Esophagus muscularis mucosa (tissue), 4 donors: Measurements from ENCODE around the gene POLR3GL. TPM values are rescaled to one million over a fixed set of nuclear protein-coding genes. Genes with fewer than 3 reads are reported as not detected.

Experiments
- DNase-seq: peaks from one replicate; pipeline ENCODE4 v3.0.0-alpha.2; 2017; ENCODE audit errors: extremely low spot score
- H3K27ac ChIP-seq, 4 donors: fragments of 200-600 bp; sonication (generic); replicated peaks in 1 of 4; 1 replicate in 3 of 4; 2 replicates in 1 of 4; pipeline ENCODE4 v1.5.1; 2016 to 2019; ENCODE audit warnings: mild to moderate bottlenecking in 1 of 4
- H3K27me3 ChIP-seq, 4 donors: fragments of 200-600 bp; sonication (generic); one replicate each; pipeline versions ENCODE4 v1.5.1 to v1.6.0; 2016 to 2019
- H3K36me3 ChIP-seq, 4 donors: fragments of 200-600 bp; sonication (generic); one replicate each; pipeline ENCODE4 v1.5.1; 2016 to 2019
- H3K4me1 ChIP-seq, 4 donors: fragments of 200-600 bp; sonication (generic); one replicate each; pipeline ENCODE4 v1.5.1; 2016 to 2019
- H3K4me3 ChIP-seq, 4 donors: fragments of 200-600 bp; sonication (generic); 1 replicate in 2 of 4; 2 replicates in 2 of 4; pipeline ENCODE4 v1.5.1; 2016 to 2019; ENCODE audit warnings: mild to moderate bottlenecking in 4 of 4, moderate library complexity in 1 of 4
- H3K9me3 ChIP-seq, 4 donors: fragments of 200-600 bp; sonication (generic); 1 replicate in 3 of 4; 2 replicates in 1 of 4; pipeline ENCODE4 v1.5.1; 2016 to 2019
- CTCF ChIP-seq, 3 experiments: fragments of 200-600 bp in 2 of 3; fragments of 450-650 bp in 1 of 3; sonication (generic) in 2 of 3; IDR thresholded peaks; one replicate each; pipeline ENCODE4 v1.5.1; 2017 to 2019; ENCODE audit warnings: antibody characterized with exemption in 3 of 3, mild to moderate bottlenecking in 2 of 3, moderate library complexity in 1 of 3
- EP300 ChIP-seq: sonication (generic); formaldehyde crosslinking; IDR thresholded peaks from one replicate; pipeline ENCODE4 v1.6.1; 2017; ENCODE audit warnings: antibody characterized with exemption
- POLR2A ChIP-seq: fragments of 450-650 bp; IDR thresholded peaks from one replicate; pipeline ENCODE4 v1.6.1; 2017; ENCODE audit warnings: antibody characterized with exemption, moderate library complexity, mild to moderate bottlenecking, low read depth
- POLR2AphosphoS5 ChIP-seq, 2 donors: sonication (generic); formaldehyde crosslinking; IDR thresholded peaks; one replicate each; pipeline ENCODE4 v1.6.1; 2017; ENCODE audit warnings: antibody characterized with exemption in 2 of 2
- WGBS: methylation state at CpG from one replicate; pipeline ENCODE4 v1.1.5; 2018; 5-methylcytosine and 5-hydroxymethylcytosine counted together
- intact Hi-C: fragments of 100-400 bp; cut with DNase I; formaldehyde crosslinking; loops from one replicate; pipeline ENCODE4 v1.15.1; 2023
- total RNA-seq, 4 donors: library from RNA; depleted of rRNA; stranded (reverse); fragments of >200 nt; gene quantifications; one replicate each; pipeline versions ENCODE4 v1.1.0 to v1.2.1, GENCODE V29; 2016

The POLR3GL gene
- total RNA-seq, 4 donors from 2014 or later: 29.0 to 41.5 (median 35.5) TPM

- Histone ChIP-seq H3K9me3 (no peaks in the 10 kb centered on the region), H3K27ac (no peak overlapping the region), H3K27me3 (no peaks in the 10 kb centered on the region), H3K4me3 (no peak overlapping the region), H3K4me1 (peaks cover 25 to 34% (median 32%) of the 10 kb centered on the region in 4 donors), H3K36me3 (peaks cover 0 to 12% (median 5%) of the 10 kb centered on the region in 4 donors)
- TF ChIP-seq POLR2A (no peak), POLR2AphosphoS5 (IDR thresholded peaks at IDR 0.05) (no peak), EP300 (no peak), CTCF (IDR thresholded peaks at IDR 0.05) (no peak)
- WGBS: 91% methylated on average over 4 of the region's 4 CpGs
- intact Hi-C loops: no loop called here
- DNase-seq: no peak
Measured at GRCh38 chr1:145975216-145975615, 10.7 kb downstream of the POLR3GL start.

GRCh38 chr1:145977016-145977415, 12.5 kb downstream of the POLR3GL start:
- intact Hi-C loops: loop anchor here (1.0 kb wide), 1 partner anchor 33 kb away; no protein-coding TSS in a partner anchor
- Histone ChIP-seq H3K36me3 (peaks cover 0 to 12% (median 5%) of the 10 kb centered on the region in 4 donors), H3K4me3 (peak overlapping the region in 1 of 4 donors; percentile 42), H3K4me1 (peaks cover 43 to 52% (median 50%) of the 10 kb centered on the region in 4 donors), H3K9me3 (no peaks in the 10 kb centered on the region), H3K27ac (peak overlapping the region; percentile 89 to 96 (median 93)), H3K27me3 (no peaks in the 10 kb centered on the region)
- WGBS: 75% methylated on average over 5 of the region's 5 CpGs
- no peak for TF ChIP-seq CTCF (IDR thresholded peaks at IDR 0.05)
- no peak for TF ChIP-seq POLR2AphosphoS5 (IDR thresholded peaks at IDR 0.05)
- no peak for TF ChIP-seq EP300
- TF ChIP-seq POLR2A: no peak
- no peak for DNase-seq

GRCh38 chr1:145977486-145978470, 13.3 kb downstream of the POLR3GL start:
- H3K4me1 ChIP-seq: peaks cover 51 to 59% (median 57%) of the 10 kb centered on the region in 4 donors
- no peaks in the 10 kb centered on the region for H3K9me3 ChIP-seq
- peaks cover 0 to 12% (median 5%) of the 10 kb centered on the region in 4 donors for H3K36me3 ChIP-seq
- TF ChIP-seq POLR2AphosphoS5 (IDR thresholded peaks at IDR 0.05) (peak in 1 of 2 donors; percentile 86), EP300 (no peak), CTCF (IDR thresholded peaks at IDR 0.05) (peak; percentile 84 to 96 (median 89))
- 21% methylated on average over 9 of the region's 9 CpGs for WGBS
- intact Hi-C loops: loop anchor here (1.0 kb wide), 1 partner anchor 33 kb away; no protein-coding TSS in a partner anchor
- H3K27ac ChIP-seq: peak overlapping the region; percentile 89 to 96 (median 93)
- no peaks in the 10 kb centered on the region for H3K27me3 ChIP-seq
- peak overlapping the region; percentile 22 to 50 (median 40) for H3K4me3 ChIP-seq
- peak; percentile 94 for DNase-seq

- Histone ChIP-seq H3K36me3 (peaks cover 0 to 12% (median 5%) of the 10 kb centered on the region in 4 donors), H3K4me3 (peak overlapping the region; percentile 38 to 50 (median 41)), H3K9me3 (no peaks in the 10 kb centered on the region), H3K27me3 (no peaks in the 10 kb centered on the region), H3K27ac (peak overlapping the region; percentile 89 to 96 (median 93)), H3K4me1 (peaks cover 57 to 66% (median 64%) of the 10 kb centered on the region in 4 donors)
- DNase-seq: no peak
- intact Hi-C loops: no loop called here
- TF ChIP-seq POLR2A: no peak
Measured at GRCh38 chr1:145978471-145978853, 14.0 kb downstream of the POLR3GL start.
